Measurements from ENCODE around the gene STON1.

GRCh38 chr2:48624696-48625095 lies 94.7 kb downstream of the STON1 start:
- TF ChIP-seq POLR2A (IDR thresholded peaks at IDR 0.05; ENCODE audit: control extremely low read depth in 1 of 2, low read depth in 2 of 2, low read length in 2 of 2) (no peak), CEBPB (IDR thresholded peaks at IDR 0.05; ENCODE audit: low read depth, low read length) (no peak), EZH2 (IDR thresholded peaks at IDR 0.05; ENCODE audit: low read depth, low read length, severe bottlenecking) (no peak), TAF1 (IDR thresholded peaks at IDR 0.05; ENCODE audit: low read depth, low read length) (no peak), SIN3A (conservative IDR thresholded peaks at IDR 0.05 in 1 of 2, IDR thresholded peaks at IDR 0.05 in 1 of 2; ENCODE audit: low read depth in 1 of 2, low read length in 2 of 2) (no peak), SP1 (IDR thresholded peaks at IDR 0.05; ENCODE audit: low read depth, low read length) (no peak)
